Mesothelial cell of epicardium (in vitro differentiated cells): ENCODE measurements around the gene SCUBE1. TPM values are rescaled to one million over a fixed set of nuclear protein-coding genes. Genes with fewer than 3 reads are reported as not detected.
A peak's percentile ranks its signal among the peaks of the same experiment; 100 is the strongest.

Source experiments
- DNase-seq, 2 experiments: peaks; one replicate each; pipeline ENCODE4 v3.0.0; 2021; ENCODE audit warnings: low spot score in 2 of 2; ENCODE audit not compliant: unreplicated experiment in 2 of 2
- H3K27ac Mint-ChIP-seq: 2 replicates; pipeline ENCODE4 v1.8.0; 2021; ENCODE audit warnings: mixed read lengths
- H3K27me3 Mint-ChIP-seq: 2 replicates; pipeline ENCODE4 v1.8.0; 2021; ENCODE audit warnings: low read depth, mixed read lengths
- H3K36me3 Mint-ChIP-seq: 2 replicates; pipeline ENCODE4 v1.8.0; 2021; ENCODE audit warnings: mixed read lengths
- H3K4me1 Mint-ChIP-seq: 2 replicates; pipeline ENCODE4 v1.8.0; 2021; ENCODE audit warnings: mixed read lengths
- H3K4me3 Mint-ChIP-seq: 2 replicates; pipeline ENCODE4 v1.8.0; 2021; ENCODE audit warnings: mild to moderate bottlenecking, moderate library complexity, mixed read lengths
- H3K9me3 Mint-ChIP-seq: 2 replicates; pipeline ENCODE4 v1.8.0; 2021; ENCODE audit warnings: mixed read lengths
- CTCF ChIP-seq: fragments of 200-600 bp; sonication (generic); IDR thresholded peaks from one replicate; pipeline ENCODE4 v1.5.0; 2021; ENCODE audit warnings: antibody characterized with exemption; ENCODE audit not compliant: unreplicated experiment
- total RNA-seq: library from RNA; stranded (reverse); gene quantifications from 3 replicates; pipeline ENCODE4 v1.2.1, GENCODE V29; 2021

Gene SCUBE1
- total RNA-seq, 1 donor from 2014 or later: 19.3 TPM

- H3K36me3 Mint-ChIP-seq: no peaks in the 10 kb centered on the region
- DNase-seq: no peak
- no peak overlapping the region for H3K4me3 Mint-ChIP-seq
- TF ChIP-seq CTCF: no peak
- peaks cover 12% of the 10 kb centered on the region for H3K4me1 Mint-ChIP-seq
- no peaks in the 10 kb centered on the region for H3K27me3 Mint-ChIP-seq
- H3K9me3 Mint-ChIP-seq: no peaks in the 10 kb centered on the region
- no peak overlapping the region for H3K27ac Mint-ChIP-seq
Observed at GRCh38 chr22:43304831-43305590, 38.2 kb downstream of the SCUBE1 start.

GRCh38 chr22:43303751-43304150 lies 39.4 kb downstream of the SCUBE1 start:
- Mint-ChIP-seq H3K27me3 (no peaks in the 10 kb centered on the region), H3K27ac (no peak overlapping the region)

GRCh38 chr22:43303166-43303565 lies 40.0 kb downstream of the SCUBE1 start:
- Mint-ChIP-seq H3K9me3 (no peaks in the 10 kb centered on the region), H3K4me1 (peaks cover 13% of the 10 kb centered on the region), H3K27me3 (no peaks in the 10 kb centered on the region), H3K36me3 (no peaks in the 10 kb centered on the region), H3K27ac (no peak overlapping the region), H3K4me3 (no peak overlapping the region)
- DNase-seq: no peak
- no peak for TF ChIP-seq CTCF

More at GRCh38 chr22:43303751-43304150, 39.4 kb downstream of the SCUBE1 start:
- no peak for TF ChIP-seq CTCF
- DNase-seq: no peak
- no peaks in the 10 kb centered on the region for H3K9me3 Mint-ChIP-seq
- H3K4me3 Mint-ChIP-seq: no peak overlapping the region
- H3K4me1 Mint-ChIP-seq: peaks cover 11% of the 10 kb centered on the region
- H3K36me3 Mint-ChIP-seq: no peaks in the 10 kb centered on the region

GRCh38 chr22:43302531-43303041 lies 40.6 kb downstream of the SCUBE1 start:
- no peaks in the 10 kb centered on the region for H3K27me3 Mint-ChIP-seq
- TF ChIP-seq CTCF: no peak
- peaks cover 16% of the 10 kb centered on the region for H3K4me1 Mint-ChIP-seq
- H3K36me3 Mint-ChIP-seq: no peaks in the 10 kb centered on the region
- H3K4me3 Mint-ChIP-seq: no peak overlapping the region
- peak overlapping the region; percentile 22 for H3K27ac Mint-ChIP-seq
- no peaks in the 10 kb centered on the region for H3K9me3 Mint-ChIP-seq
- DNase-seq: no peak

GRCh38 chr22:43301866-43302265 lies 41.3 kb downstream of the SCUBE1 start:
- Mint-ChIP-seq H3K27ac (no peak overlapping the region), H3K4me3 (no peak overlapping the region), H3K4me1 (peaks cover 23% of the 10 kb centered on the region), H3K36me3 (no peaks in the 10 kb centered on the region), H3K27me3 (no peaks in the 10 kb centered on the region), H3K9me3 (no peaks in the 10 kb centered on the region)
- no peak for DNase-seq
- TF ChIP-seq CTCF: no peak
